HEK293 (cell line): ENCODE measurements around the gene GAS2L2.

Source experiments
- CTCF ChIA-PET: fragments of 350-600 bp; formaldehyde crosslinking; extraction: SDS; loops from one replicate; lab custom pipeline; 2021; ENCODE audit warnings: antibody characterized with exemption; lab: Yijun Ruan, JAX
- POLR2A ChIA-PET: fragments of 300-600 bp; formaldehyde crosslinking; extraction: SDS; loops from one replicate; lab custom pipeline; 2020; ENCODE audit warnings: antibody characterized with exemption, inconsistent platforms; lab: Yijun Ruan, JAX
- H3K27ac ChIP-seq: fragments of 200-500 bp; sonication (Bioruptor generic); 2 replicates; pipeline ENCODE4 v1.5.1; 2014; ENCODE audit warnings: low read depth, low read length, control low read depth, inconsistent platforms; ENCODE audit errors: extremely low read depth
- H3K36me3 ChIP-seq, 2 experiments: fragments of 200-500 bp in 1 of 2; sonication (Bioruptor generic) in 1 of 2; 1 replicate in 1 of 2; 2 replicates in 1 of 2; pipeline ENCODE4 v1.5.1; 2014 to 2017; ENCODE audit warnings: inconsistent platforms in 2 of 2, low read length in 2 of 2; ENCODE audit not compliant: control insufficient read depth in 2 of 2, insufficient read depth in 1 of 2
- H3K4me1 ChIP-seq: fragments of 200-500 bp; sonication (Bioruptor generic); 2 replicates; pipeline ENCODE4 v1.5.1; 2014; ENCODE audit warnings: mild to moderate bottlenecking, low read length, inconsistent platforms; ENCODE audit not compliant: control insufficient read depth, insufficient read depth
- H3K4me3 ChIP-seq: 2 replicates; pipeline ENCODE4 v1.5.1; 2011; ENCODE audit warnings: low read depth, mild to moderate bottlenecking, control low read depth, low read length, moderate library complexity
- H3K9me3 ChIP-seq: fragments of 200-500 bp; sonication (Bioruptor generic); 2 replicates; pipeline ENCODE4 v1.5.1; 2014; ENCODE audit warnings: low read depth, low read length, inconsistent platforms; ENCODE audit not compliant: control insufficient read depth, insufficient read depth
- GFI1B ChIP-seq: fragments of 450-650 bp; formaldehyde crosslinking; IDR thresholded peaks from 2 replicates; pipeline ENCODE4 v1.5.1; 2016; ENCODE audit warnings: missing biosample characterization, missing genetic modification characterization
- KLF17 ChIP-seq: fragments of 450-650 bp; formaldehyde crosslinking; IDR thresholded peaks from 2 replicates; pipeline ENCODE4 v1.5.1; 2016; ENCODE audit warnings: missing biosample characterization, missing genetic modification characterization
- OSR2 ChIP-seq: fragments of 450-650 bp; formaldehyde crosslinking; IDR thresholded peaks from 2 replicates; pipeline ENCODE4 v1.5.1; 2016; ENCODE audit warnings: missing biosample characterization, missing genetic modification characterization
- PRDM1 ChIP-seq: fragments of 450-650 bp; formaldehyde crosslinking; IDR thresholded peaks from 2 replicates; pipeline ENCODE4; 2016; ENCODE audit warnings: missing biosample characterization, missing genetic modification characterization
- PRDM10 ChIP-seq: fragments of 450-650 bp; formaldehyde crosslinking; IDR thresholded peaks from 2 replicates; pipeline ENCODE4 v1.5.1; 2016; ENCODE audit warnings: missing biosample characterization, missing genetic modification characterization
- SCRT1 ChIP-seq: fragments of 450-650 bp; formaldehyde crosslinking; IDR thresholded peaks from 2 replicates; pipeline ENCODE4 v1.5.1; 2016; ENCODE audit warnings: missing biosample characterization, missing genetic modification characterization, borderline replicate concordance
- ZBTB17 ChIP-seq: fragments of 450-650 bp; formaldehyde crosslinking; IDR thresholded peaks from 2 replicates; pipeline ENCODE4 v1.5.1; 2016; ENCODE audit warnings: missing biosample characterization, missing genetic modification characterization
- ZNF133 ChIP-seq: fragments of 450-650 bp; formaldehyde crosslinking; IDR thresholded peaks from 2 replicates; pipeline ENCODE4 v1.5.1; 2016; ENCODE audit warnings: missing biosample characterization, missing genetic modification characterization
- ZNF157 ChIP-seq: fragments of 450-650 bp; formaldehyde crosslinking; IDR thresholded peaks from 2 replicates; pipeline ENCODE4 v1.5.1; 2016; ENCODE audit warnings: missing biosample characterization, missing genetic modification characterization
- ZNF302 ChIP-seq: fragments of 450-650 bp; formaldehyde crosslinking; IDR thresholded peaks from 2 replicates; pipeline ENCODE4 v1.5.1; 2016; ENCODE audit warnings: missing biosample characterization, missing genetic modification characterization, low read depth
- ZNF623 ChIP-seq: fragments of 450-650 bp; formaldehyde crosslinking; IDR thresholded peaks from 2 replicates; pipeline ENCODE4 v1.5.1; 2016; ENCODE audit warnings: missing biosample characterization, missing genetic modification characterization
- ZNF701 ChIP-seq: fragments of 450-650 bp; formaldehyde crosslinking; IDR thresholded peaks from 2 replicates; pipeline ENCODE4 v1.5.1; 2016; ENCODE audit warnings: missing biosample characterization, missing genetic modification characterization
- ZSCAN16 ChIP-seq: fragments of 450-650 bp; formaldehyde crosslinking; IDR thresholded peaks from 2 replicates; pipeline ENCODE4 v1.5.1; 2016; ENCODE audit warnings: missing biosample characterization, missing genetic modification characterization

GAS2L2 gene

GRCh38 chr17:35786941-35787432 lies 33.9 kb upstream of the GAS2L2 start:
- H3K9me3 ChIP-seq = no peaks in the 10 kb centered on the region
- no peak overlapping the region for H3K4me3 ChIP-seq
- H3K4me1 ChIP-seq = no peaks in the 10 kb centered on the region
- H3K36me3 ChIP-seq = no peaks in the 10 kb centered on the region
- ChIA-PET CTCF (interaction anchor here (0.5 to 5.9 kb wide), 7 partner anchors 10 to 128 kb away, joined by 3 to 53 read pairs (median 3); no protein-coding TSS in a partner anchor), POLR2A (interaction anchor here (1.3 to 3.4 kb wide), 2 partner anchors 18 to 22 kb away, joined by 5 to 12 read pairs; partner anchors contain the start of gene TAF15)
- TF ChIP-seq ZNF302 (tag by site-specific recombination) = no peak
- peak; percentile 25; the same call in 1 of the 2 replicates for TF ChIP-seq ZBTB17
- peak; percentile 42; the same call in 1 of the 2 replicates for TF ChIP-seq PRDM1
- H3K27ac ChIP-seq = no peak overlapping the region

GRCh38 chr17:35784895-35785294 lies 31.9 kb upstream of the GAS2L2 start:
- Histone ChIP-seq H3K36me3 (no peaks in the 10 kb centered on the region), H3K9me3 (no peaks in the 10 kb centered on the region), H3K4me3 (no peak overlapping the region), H3K27ac (no peak overlapping the region), H3K4me1 (no peaks in the 10 kb centered on the region)
- POLR2A ChIA-PET = interaction anchor here (3.4 kb wide), 1 partner anchor 24 kb away, joined by 12 read pairs; the partner anchor contains the start of gene TAF15
- CTCF ChIA-PET = interaction anchor here (0.7 to 5.9 kb wide), 5 partner anchors 15 to 172 kb away, joined by 3 to 53 read pairs (median 3); no protein-coding TSS in a partner anchor
- no peak for TF ChIP-seq ZNF157 (tag by site-specific recombination)
- TF ChIP-seq ZNF701 (tag by site-specific recombination) = no peak
- no peak for TF ChIP-seq GFI1B (tag by site-specific recombination)
- no peak for TF ChIP-seq OSR2 (tag by site-specific recombination)
- no peak for TF ChIP-seq ZNF623
- TF ChIP-seq KLF17 (tag by site-specific recombination) = no peak
- no peak for TF ChIP-seq ZSCAN16
- no peak for TF ChIP-seq ZNF133 (tag by site-specific recombination)

- H3K27ac ChIP-seq = no peak overlapping the region
- H3K9me3 ChIP-seq = no peaks in the 10 kb centered on the region
- TF ChIP-seq PRDM10 (peak; percentile 22; the same call in 1 of the 2 replicates), SCRT1 (tag by site-specific recombination) (no peak)
- ChIA-PET POLR2A (interaction anchor here (1.7 to 2.2 kb wide), 3 partner anchors 16 to 28 kb away, joined by 5 to 7 read pairs (median 7); partner anchors contain the start of gene TAF15), CTCF (interaction anchor here (1.0 to 5.9 kb wide), 5 partner anchors 10 to 24 kb away, joined by 4 to 56 read pairs (median 9); no protein-coding TSS in a partner anchor)
- H3K36me3 ChIP-seq = no peaks in the 10 kb centered on the region
- H3K4me3 ChIP-seq = no peak overlapping the region
- H3K4me1 ChIP-seq = no peaks in the 10 kb centered on the region
These were observed 27.9 kb upstream of the GAS2L2 start for GRCh38 chr17:35780950-35781349.
